ENCODE measurements around the gene FAM174C. TPM values are rescaled to one million over a fixed set of nuclear protein-coding genes. Genes with fewer than 3 reads are reported as not detected.

The FAM174C gene
- total RNA-seq, 2 donors from 2014 or later: 48.0 to 63.9 TPM

- Histone ChIP-seq H3K27ac (peak overlapping the region; percentile 55 to 100 (median 90)), H3K27me3 (no peaks in the 10 kb centered on the region), H3K36me3 (replicated peaks in 1 of 2; ENCODE audit: insufficient read depth in 1 of 2, low read depth in 2 of 2) (no peaks in the 10 kb centered on the region), H3K4me3 (no peak overlapping the region), H3K4me1 (peaks cover 80% of the 10 kb centered on the region), H3K9me3 (no peaks in the 10 kb centered on the region)
- intact Hi-C loops (cut with DNase I): no loop called here
- no peak for TF ChIP-seq CTCF (IDR thresholded peaks at IDR 0.05)
- no peak for TF ChIP-seq POLR2A (IDR thresholded peaks at IDR 0.05)
- no peak for ATAC-seq
- WGBS, 2 donors: 36 to 53% methylated on average over 25 to 28 of the region's 28 CpGs
- DNase-seq: peak in 3 of 4 donors; percentile 51 to 77 (median 57)
Measured at GRCh38 chr19:1265615-1266128, 9.7 kb upstream of the FAM174C start.

- no peaks in the 10 kb centered on the region for H3K36me3 ChIP-seq (replicated peaks in 1 of 2; ENCODE audit: insufficient read depth in 1 of 2, low read depth in 2 of 2)
- TF ChIP-seq POLR2A (IDR thresholded peaks at IDR 0.05) (peak in 1 of 3 donors; percentile 13), CTCF (IDR thresholded peaks at IDR 0.05) (no peak)
- no peaks in the 10 kb centered on the region for H3K9me3 ChIP-seq
- H3K27me3 ChIP-seq: no peaks in the 10 kb centered on the region
- DNase-seq: peak; percentile 78 to 82 (median 82)
- H3K4me1 ChIP-seq: peaks cover 81% of the 10 kb centered on the region
- peak overlapping the region; percentile 55 to 100 (median 90) for H3K27ac ChIP-seq
- 7% methylated on average over 84 of the region's 84 CpGs; no CpG with 5 or more reads in 1 of the 2 donors for WGBS, 2 donors
- ATAC-seq: peak; percentile 12
- intact Hi-C loops (cut with DNase I): no loop called here
- H3K4me3 ChIP-seq: peak overlapping the region in 1 of 2 donors; percentile 19
Measured at GRCh38 chr19:1266129-1266915, 9.0 kb upstream of the FAM174C start.

GRCh38 chr19:1266916-1267476, 8.3 kb upstream of the FAM174C start:
- Histone ChIP-seq H3K9me3 (no peaks in the 10 kb centered on the region), H3K36me3 (replicated peaks in 1 of 2; ENCODE audit: insufficient read depth in 1 of 2, low read depth in 2 of 2) (no peaks in the 10 kb centered on the region), H3K27ac (peak overlapping the region; percentile 6 to 100 (median 90)), H3K4me3 (peak overlapping the region in 1 of 2 donors; percentile 19), H3K27me3 (no peaks in the 10 kb centered on the region), H3K4me1 (peaks cover 81% of the 10 kb centered on the region)
- WGBS, 2 donors: 1% methylated on average over 54 of the region's 59 CpGs; no CpG with 5 or more reads in 1 of the 2 donors
- peak; percentile 65 to 81 (median 74) for DNase-seq
- intact Hi-C loops (cut with DNase I): no loop called here
- ATAC-seq: peak; percentile 8
- TF ChIP-seq POLR2A (IDR thresholded peaks at IDR 0.05) (no peak), CTCF (IDR thresholded peaks at IDR 0.05) (peak; percentile 88 to 98 (median 96))

GRCh38 chr19:1267477-1268225, 7.7 kb upstream of the FAM174C start:
- no peak for ATAC-seq
- DNase-seq: peak in 2 of 4 donors; percentile 29 to 33
- 33 to 34% methylated on average over 29 to 34 of the region's 35 CpGs for WGBS, 2 donors

More at GRCh38 chr19:1267477-1268225, 7.7 kb upstream of the FAM174C start:
- H3K4me1 ChIP-seq: peaks cover 81% of the 10 kb centered on the region
- H3K27me3 ChIP-seq: no peaks in the 10 kb centered on the region
- no peak overlapping the region for H3K4me3 ChIP-seq
- peaks cover under 1% of the 10 kb centered on the region in 2 donors for H3K36me3 ChIP-seq (replicated peaks in 1 of 2; ENCODE audit: insufficient read depth in 1 of 2, low read depth in 2 of 2)
- peak overlapping the region in 3 of 4 donors; percentile 95 to 100 (median 98) for H3K27ac ChIP-seq
- no peaks in the 10 kb centered on the region for H3K9me3 ChIP-seq
- no peak for TF ChIP-seq POLR2A (IDR thresholded peaks at IDR 0.05)
- TF ChIP-seq CTCF (IDR thresholded peaks at IDR 0.05): no peak
- intact Hi-C loops (cut with DNase I): no loop called here
